Endothelial cell of umbilical vein (primary cell): ENCODE data around the gene SLC16A8. TPM values are rescaled to one million over a fixed set of nuclear protein-coding genes. Genes with fewer than 3 reads are reported as not detected.

Experiments
- BruUV-seq: library from RNA; stranded (reverse); fragments of 400-500 nt; replicated peaks from 2 replicates; lab custom pipeline; 2021; lab: Mats Ljungman, UMichigan
- CTCF ChIA-PET: fragments of 300-600, 350-600 bp; sonication (Branson Sonifier 250); formaldehyde crosslinking; loops from one replicate; lab custom pipeline; 2021; ENCODE audit warnings: antibody characterized with exemption, inconsistent platforms; lab: Charles Lee
- POLR2A ChIA-PET: fragments of 300-600, 350-600 bp; sonication (Branson Sonifier 250); formaldehyde crosslinking; loops from one replicate; lab custom pipeline; 2021; ENCODE audit warnings: antibody characterized with exemption, inconsistent platforms; lab: Charles Lee
- DNase-seq: peaks from one replicate; pipeline ENCODE4 v3.0.0-alpha.2; 2011; ENCODE audit warnings: low read depth, low spot score
- FAIRE-seq: peaks from 2 replicates; lab custom pipeline; 2011; peaks lifted over from hg19 to GRCh38; lab: Jason Lieb, UNC
- H2AFZ ChIP-seq: 2 replicates; pipeline ENCODE4 v1.6.0; 2012; ENCODE audit warnings: low read depth, low read length, control low read depth, inconsistent platforms
- H3K27ac ChIP-seq: 2 replicates; pipeline ENCODE4 v1.5.1; 2011; ENCODE audit warnings: low read depth, mild to moderate bottlenecking, control low read depth, low read length, moderate library complexity; ENCODE audit not compliant: insufficient read depth
- H3K27me3 ChIP-seq, 2 experiments: 2 replicates each; pipeline versions ENCODE4 v1.6.0 to v1.6.1; 2011; ENCODE audit warnings: low read length in 2 of 2, mixed read lengths in 1 of 2; ENCODE audit not compliant: control insufficient read depth in 2 of 2, insufficient read depth in 2 of 2
- H3K36me3 ChIP-seq, 2 experiments: 2 replicates in 1 of 2; 3 replicates in 1 of 2; pipeline ENCODE4 v1.5.1; 2011; ENCODE audit warnings: low read length in 2 of 2, mild to moderate bottlenecking in 1 of 2, moderate library complexity in 1 of 2; ENCODE audit not compliant: control insufficient read depth in 2 of 2, insufficient read depth in 2 of 2; ENCODE audit errors: extremely low read depth in 1 of 2
- H3K4me1 ChIP-seq: 3 replicates; pipeline ENCODE4 v1.5.1; 2011; ENCODE audit warnings: mild to moderate bottlenecking, low read length; ENCODE audit not compliant: control insufficient read depth, insufficient read depth; ENCODE audit errors: extremely low read depth
- H3K4me2 ChIP-seq: 2 replicates; pipeline ENCODE4 v1.6.1; 2011; ENCODE audit warnings: low read length, control low read depth, mixed read lengths; ENCODE audit not compliant: insufficient read depth
- H3K4me3 ChIP-seq, 3 experiments: fragments of 200-600 bp in 1 of 3; sonication (generic), shearing (Covaris generic) in 1 of 3; replicated peaks in 1 of 3; 2 replicates each; pipeline ENCODE4 v1.5.1; 2011 to 2016; ENCODE audit warnings: control low read depth in 3 of 3, low read length in 3 of 3, mild to moderate bottlenecking in 2 of 3, inconsistent platforms in 1 of 3, low read depth in 1 of 3, moderate library complexity in 1 of 3; ENCODE audit not compliant: insufficient read depth in 1 of 3
- H3K79me2 ChIP-seq: 2 replicates; pipeline ENCODE4 v1.6.0; 2012; ENCODE audit warnings: low read length, inconsistent platforms; ENCODE audit not compliant: control insufficient read depth, insufficient read depth
- H3K9ac ChIP-seq: replicated peaks from 2 replicates; pipeline ENCODE3; 2011; ENCODE audit warnings: low read length, control low read depth; ENCODE audit not compliant: insufficient read depth; ENCODE audit errors: extremely low read depth
- H3K9me1 ChIP-seq: replicated peaks from 3 replicates; pipeline ENCODE4 v1.6.0; 2011; ENCODE audit warnings: mild to moderate bottlenecking, low read length; ENCODE audit not compliant: control insufficient read depth, insufficient read depth; ENCODE audit errors: extremely low read depth
- H3K9me3 ChIP-seq: replicated peaks from 2 replicates; pipeline ENCODE4 v1.5.1; 2012; ENCODE audit warnings: low read length, inconsistent platforms; ENCODE audit not compliant: control insufficient read depth, insufficient read depth
- H4K20me1 ChIP-seq: replicated peaks from 2 replicates; pipeline ENCODE3; 2011; ENCODE audit warnings: mild to moderate bottlenecking, low read length; ENCODE audit not compliant: control insufficient read depth, insufficient read depth; ENCODE audit errors: extremely low read depth
- FOS ChIP-seq: IDR thresholded peaks from 2 replicates; pipeline ENCODE4 v1.6.1; 2011; ENCODE audit warnings: mild to moderate bottlenecking, low read length, moderate library complexity, borderline replicate concordance; ENCODE audit not compliant: insufficient read depth
- JUN ChIP-seq: IDR thresholded peaks from 2 replicates; pipeline ENCODE4 v1.6.1; 2011; ENCODE audit warnings: borderline replicate concordance, low read depth; ENCODE audit not compliant: insufficient read length, insufficient read depth
- MAX ChIP-seq: IDR thresholded peaks from 2 replicates; pipeline ENCODE4 v1.6.1; 2011; ENCODE audit not compliant: insufficient read depth, insufficient read length
- POLR2A ChIP-seq: IDR thresholded peaks from 2 replicates; pipeline ENCODE4 v1.6.1; 2012; ENCODE audit warnings: low read depth, mild to moderate bottlenecking, control low read depth, low read length
- POLR2AphosphoS5 ChIP-seq: IDR thresholded peaks from 2 replicates; pipeline ENCODE4 v1.6.1; 2012; ENCODE audit warnings: low read depth, mild to moderate bottlenecking, control low read depth, low read length, moderate library complexity; ENCODE audit not compliant: insufficient read depth
- dilution Hi-C: fragments of 300-500 bp; cut with MboI; formaldehyde crosslinking; loops from one replicate; pipeline ENCODE4 v1.15.0; 2019; ENCODE audit warnings: low sequenced_read_pairs; ENCODE audit not compliant: extremely low pct_ligation_motif_present
- intact Hi-C: fragments of 100-400 bp; cut with micrococcal nuclease; formaldehyde crosslinking; loops from one replicate; pipeline ENCODE4 v1.10.0; 2022
- polyA plus RNA-seq, 4 experiments: library from polyadenylated mRNA; depleted of rRNA in 3 of 4; stranded (reverse) in 3 of 4; unstranded in 1 of 4; fragments of >200 nt; gene quantifications; 2 replicates each; pipeline versions ENCODE4 v1.2.1 to v1.2.3, GENCODE V29; 2011 to 2012; ENCODE audit warnings: missing spikeins in 1 of 4
- total RNA-seq: library from RNA; stranded (reverse); gene quantifications from 2 replicates; pipeline ENCODE4 v1.2.3, GENCODE V29; 2021

Gene SLC16A8
- total and polyA plus RNA-seq, 2 donors (not counting 3 experiments of a cell fraction or from before 2014, with no cell fraction given), result 0.14 TPM; not detected in 1

- Histone ChIP-seq H3K36me3 (no peaks in the 10 kb centered on the region), H3K4me1 (no peaks in the 10 kb centered on the region), H3K4me3 (no peak overlapping the region), H2AFZ (no peak overlapping the region), H3K9me1 (no peaks in the 10 kb centered on the region), H4K20me1 (no peaks in the 10 kb centered on the region), H3K27me3 (peaks cover 0 to 2% of the 10 kb centered on the region in 2 experiments), H3K27ac (no peak overlapping the region), H3K79me2 (no peaks in the 10 kb centered on the region), H3K9me3 (no peaks in the 10 kb centered on the region), H3K4me2 (no peak overlapping the region), H3K9ac (no peak overlapping the region)
- intact Hi-C loops, result loop anchor here (5.0 to 10.0 kb wide), 3 partner anchors 254 to 631 kb away; partner anchors contain the start of gene TOMM22
- DNase-seq (no peak), FAIRE-seq (no peak)
- no TSS peak for BruUV-seq
- no peak for TF ChIP-seq MAX
- TF ChIP-seq JUN, result no peak
- no peak for TF ChIP-seq FOS
- TF ChIP-seq POLR2AphosphoS5, result no peak
- dilution Hi-C loops, result no loop called here
- ChIA-PET POLR2A (no interaction called here), CTCF (interaction anchor here (0.9 to 3.2 kb wide), 20 partner anchors 17 to 718 kb away, joined by 3 to 76 read pairs (median 7); partner anchors contain the start of gene DMC1)
These were observed 32.7 kb downstream of the SLC16A8 start for GRCh38 chr22:38051261-38051660.

- ChIA-PET POLR2A (no interaction called here), CTCF (interaction anchor here (0.5 kb wide), 1 partner anchor 131 kb away, joined by 3 read pairs; no protein-coding TSS in a partner anchor)
- Histone ChIP-seq H3K9me3 (no peaks in the 10 kb centered on the region), H3K27me3 (peaks cover 0 to 2% of the 10 kb centered on the region in 2 experiments), H2AFZ (no peak overlapping the region), H3K79me2 (no peaks in the 10 kb centered on the region), H3K27ac (no peak overlapping the region), H3K4me1 (no peaks in the 10 kb centered on the region), H3K9me1 (no peaks in the 10 kb centered on the region), H3K4me2 (no peak overlapping the region), H3K9ac (no peak overlapping the region), H3K4me3 (no peak overlapping the region), H4K20me1 (no peaks in the 10 kb centered on the region), H3K36me3 (no peaks in the 10 kb centered on the region)
- DNase-seq, result no peak
- intact Hi-C loops, result loop anchor here (5.0 to 10.0 kb wide), 3 partner anchors 254 to 632 kb away; partner anchors contain the start of gene TOMM22
- no peak for FAIRE-seq
- dilution Hi-C loops, result no loop called here
- no peak for TF ChIP-seq POLR2AphosphoS5
- no peak for TF ChIP-seq FOS
- TF ChIP-seq POLR2A, result no peak
- no peak for TF ChIP-seq JUN
- no peak for TF ChIP-seq MAX
- no TSS peak for BruUV-seq
These were observed 33.3 kb downstream of the SLC16A8 start for GRCh38 chr22:38050720-38051119.
